ENCODE data around the gene KIR3DL1. TPM values are rescaled to one million over a fixed set of nuclear protein-coding genes. Genes with fewer than 3 reads are reported as not detected.
"Not testable (repeated sequence)": the region's sequence is repeated elsewhere in the genome, so short reads cannot be mapped to it uniquely, and the experiment has no call there.

Gene KIR3DL1
- total RNA-seq = not detected

DNA sequence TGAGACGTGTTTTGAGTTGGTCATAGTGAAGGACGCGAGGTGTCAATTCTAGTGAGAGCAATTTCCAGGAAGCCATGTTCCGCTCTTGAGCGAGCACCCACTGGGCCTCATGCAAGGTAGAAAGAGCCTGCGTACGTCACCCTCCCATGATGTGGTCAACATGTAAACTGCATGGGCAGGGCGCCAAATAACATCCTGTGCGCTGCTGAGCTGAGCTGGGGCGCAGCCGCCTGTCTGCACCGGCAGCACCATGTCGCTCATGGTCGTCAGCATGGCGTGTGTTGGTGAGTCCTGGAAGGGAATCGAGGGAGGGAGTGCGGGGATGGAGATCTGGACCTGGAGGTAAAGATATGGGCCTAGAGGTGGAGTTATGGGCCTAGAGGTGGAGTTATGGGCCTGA lies at the start of gene KIR3DL1:
KIR3DL1 (plus strand) TSS at position 218 of the 400 bp plus-strand sequence.
- not testable (repeated sequence) for DNase-seq (ENCODE audit: low spot score)

DNA sequence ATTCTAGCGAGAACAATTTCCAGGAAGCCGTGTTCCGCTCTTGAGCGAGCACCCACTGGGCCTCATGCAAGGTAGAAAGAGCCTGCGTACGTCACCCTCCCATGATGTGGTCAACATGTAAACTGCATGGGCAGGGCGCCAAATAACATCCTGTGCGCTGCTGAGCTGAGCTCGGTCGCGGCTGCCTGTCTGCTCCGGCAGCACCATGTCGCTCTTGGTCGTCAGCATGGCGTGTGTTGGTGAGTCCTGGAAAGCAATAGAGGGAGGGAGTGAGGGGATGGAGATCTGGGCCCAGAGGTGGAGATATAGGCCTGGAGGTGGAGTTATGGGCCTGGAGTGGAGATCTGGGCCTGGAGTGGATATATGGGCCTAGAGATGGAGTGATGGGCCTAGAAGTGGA lies 46.6 kb upstream of the KIR3DL1 start, which contains the start of gene KIR2DL1:
KIR2DL1 (plus strand) TSS at position 148 of the 400 bp plus-strand sequence; CDS start at position 206, 58 bp downstream.
- not testable (repeated sequence) for DNase-seq (ENCODE audit: low spot score)

DNA sequence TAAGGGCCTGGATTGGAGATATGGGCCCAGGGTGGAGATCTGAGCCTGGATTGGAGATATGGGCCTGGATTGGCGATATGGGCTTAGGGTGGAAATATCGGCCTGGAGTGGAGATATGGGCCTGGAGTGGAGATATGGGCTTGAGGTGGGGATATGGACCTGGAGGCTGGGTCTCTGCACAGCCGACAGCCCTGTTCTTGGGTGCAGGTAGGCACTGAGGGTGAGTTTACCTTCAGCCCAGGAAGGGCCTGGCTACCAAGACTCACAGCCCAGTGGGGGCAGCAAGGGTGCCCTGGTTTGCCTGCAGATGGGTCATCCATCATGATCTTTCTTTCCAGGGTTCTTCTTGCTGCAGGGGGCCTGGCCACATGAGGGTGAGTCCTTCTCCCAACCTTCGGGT lies 45.8 kb upstream of the KIR3DL1 start:
- not testable (repeated sequence) for DNase-seq (ENCODE audit: low spot score)

DNA sequence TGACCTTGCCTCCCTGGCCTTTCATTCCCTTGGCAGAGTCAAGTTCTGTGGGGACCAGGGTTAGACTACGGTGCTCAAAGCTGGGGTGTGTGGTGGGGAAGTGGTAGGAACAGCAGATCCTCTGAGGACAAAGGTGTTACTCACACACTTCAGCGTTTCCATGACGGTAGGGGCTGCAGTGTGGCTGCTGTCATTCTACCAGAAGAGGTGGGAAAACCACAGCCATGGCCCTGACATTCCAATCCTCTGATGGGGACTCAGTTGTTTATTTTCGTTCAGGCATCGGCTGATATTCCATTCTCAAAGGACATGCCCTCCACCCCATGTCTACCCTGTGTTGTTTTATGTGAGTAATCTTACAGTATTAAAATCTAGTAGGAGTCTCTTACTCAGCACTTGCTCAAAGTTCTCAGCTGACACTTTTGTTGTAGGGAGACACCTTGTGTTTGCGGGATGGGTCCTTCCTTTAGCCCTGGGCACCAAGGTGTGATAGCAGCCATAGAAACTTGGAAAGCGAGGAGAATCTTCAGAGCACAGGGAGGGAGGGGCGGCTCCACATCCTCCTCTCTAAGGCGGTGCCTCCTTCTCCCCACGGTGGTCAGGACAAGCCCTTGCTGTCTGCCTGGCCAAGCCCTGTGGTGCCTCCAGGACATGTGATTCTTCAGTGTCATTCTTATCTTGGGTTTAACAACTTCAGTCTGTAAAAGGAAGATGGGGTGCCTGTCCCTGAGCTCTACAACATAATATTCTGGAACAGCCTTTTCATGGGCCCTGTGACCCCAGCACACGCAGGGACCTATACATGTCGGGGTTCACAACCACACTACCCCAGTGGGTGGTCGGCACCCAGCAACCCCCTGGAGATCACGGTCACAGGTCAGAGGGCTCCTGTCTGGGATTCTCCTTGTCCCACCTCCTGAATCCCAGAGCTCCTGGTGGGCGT lies 45.0 kb upstream of the KIR3DL1 start:
- DNase-seq (ENCODE audit: low spot score) = not testable (repeated sequence)

DNA sequence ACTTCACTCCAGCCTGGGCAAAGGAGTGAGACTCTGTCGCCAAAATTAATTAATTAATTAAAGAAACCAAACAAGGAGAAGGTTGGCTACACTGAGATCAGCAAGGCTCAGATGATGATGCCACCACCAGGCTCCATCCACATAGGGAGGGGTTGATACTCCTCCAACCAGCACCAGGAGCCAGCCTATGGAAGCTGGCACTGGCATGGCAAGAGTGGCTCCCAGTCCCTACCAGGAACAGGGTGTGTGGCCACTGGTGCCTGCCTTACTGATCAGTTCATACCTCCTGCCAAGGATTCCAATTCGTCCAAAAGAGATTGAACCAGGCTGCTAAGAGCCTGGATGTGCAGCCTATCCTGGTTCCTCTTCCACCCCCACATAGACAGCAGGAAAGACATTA lies 43.6 kb upstream of the KIR3DL1 start:
- not testable (repeated sequence) for DNase-seq (ENCODE audit: low spot score)

DNA sequence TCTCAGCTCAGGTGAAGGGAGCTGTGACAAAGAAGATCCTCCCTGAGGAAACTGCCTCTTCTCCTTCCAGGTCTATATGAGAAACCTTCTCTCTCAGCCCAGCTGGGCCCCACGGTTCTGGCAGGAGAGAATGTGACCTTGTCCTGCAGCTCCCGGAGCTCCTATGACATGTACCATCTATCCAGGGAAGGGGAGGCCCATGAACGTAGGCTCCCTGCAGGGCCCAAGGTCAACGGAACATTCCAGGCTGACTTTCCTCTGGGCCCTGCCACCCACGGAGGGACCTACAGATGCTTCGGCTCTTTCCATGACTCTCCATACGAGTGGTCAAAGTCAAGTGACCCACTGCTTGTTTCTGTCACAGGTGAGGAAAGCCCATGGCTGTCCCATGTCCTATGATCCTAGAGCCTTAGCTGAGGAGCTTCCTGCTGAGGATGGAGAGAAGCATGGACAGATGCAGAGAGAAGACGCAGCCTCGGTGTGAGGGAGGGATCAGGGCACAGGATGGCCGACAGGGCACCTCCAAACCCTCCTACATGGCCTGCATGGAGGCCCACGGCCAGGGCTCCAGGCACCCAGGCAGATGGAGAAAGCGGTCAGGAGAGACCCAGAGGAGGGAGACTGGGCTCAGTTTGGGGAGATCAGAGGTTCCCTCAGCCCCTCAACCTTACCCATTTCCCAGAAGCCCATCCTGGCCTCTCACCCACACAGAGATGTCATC lies 41.0 kb upstream of the KIR3DL1 start:
- not testable (repeated sequence) for DNase-seq (ENCODE audit: low spot score)

DNA sequence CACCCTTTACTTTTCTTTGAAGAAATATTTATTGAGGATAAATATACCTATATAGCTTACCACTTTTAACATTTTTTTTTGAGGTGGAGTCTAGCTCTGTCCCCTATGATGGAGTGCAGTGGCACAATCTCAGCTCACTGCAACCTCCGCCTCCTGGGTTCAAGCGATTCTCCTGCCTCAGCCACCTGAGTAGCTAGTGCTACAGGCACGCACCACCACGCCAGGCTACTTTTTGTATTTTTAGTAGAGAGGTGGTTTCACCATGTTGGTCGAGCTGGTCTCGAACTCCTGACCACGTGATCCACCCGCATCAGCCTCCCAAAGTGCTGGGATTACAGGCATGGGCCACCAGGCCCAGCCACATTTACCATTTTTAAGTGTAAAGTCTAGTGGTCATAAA lies 40.4 kb upstream of the KIR3DL1 start:
- DNase-seq (ENCODE audit: low spot score) = not testable (repeated sequence)

DNA sequence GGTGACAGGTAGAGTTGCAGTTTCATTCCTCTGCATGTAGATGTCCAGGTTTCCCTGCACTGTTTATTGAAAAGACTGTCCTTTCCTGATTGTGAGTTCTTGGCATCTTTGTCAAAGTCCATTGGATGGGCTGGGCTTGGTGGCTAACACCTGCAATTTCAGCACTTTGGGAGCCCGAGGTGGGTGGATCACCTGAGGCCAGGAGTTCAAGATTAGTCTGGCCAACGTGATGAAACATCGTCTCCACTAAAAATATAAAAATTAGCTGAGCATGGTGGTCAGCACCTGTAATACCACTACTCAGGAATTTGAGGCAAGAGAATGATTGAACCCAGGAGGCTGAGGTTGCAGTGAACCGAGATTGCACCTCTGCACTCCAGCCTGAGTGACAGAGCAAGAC lies 38.4 kb upstream of the KIR3DL1 start:
- DNase-seq (ENCODE audit: low spot score) = not testable (repeated sequence)

DNA sequence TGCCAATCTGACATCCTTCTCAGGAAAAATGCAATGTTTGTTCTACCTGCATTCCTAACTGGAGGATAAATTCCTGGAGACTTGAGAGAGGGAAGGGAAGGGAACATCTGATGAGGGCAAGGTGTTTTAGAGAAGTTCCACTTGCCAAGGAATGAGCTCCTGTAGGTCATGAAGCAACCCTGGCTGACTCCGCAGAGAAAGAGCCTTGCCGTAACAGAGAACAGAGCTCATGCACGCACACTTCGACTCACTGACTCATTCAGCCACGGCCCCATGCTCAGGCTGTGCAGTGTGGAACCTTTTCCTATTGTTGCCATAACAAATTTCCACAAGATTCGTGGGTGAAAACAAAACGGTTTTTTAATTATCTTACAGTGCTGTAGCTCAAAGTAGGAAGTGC lies 37.4 kb upstream of the KIR3DL1 start:
- not testable (repeated sequence) for DNase-seq (ENCODE audit: low spot score)

DNA sequence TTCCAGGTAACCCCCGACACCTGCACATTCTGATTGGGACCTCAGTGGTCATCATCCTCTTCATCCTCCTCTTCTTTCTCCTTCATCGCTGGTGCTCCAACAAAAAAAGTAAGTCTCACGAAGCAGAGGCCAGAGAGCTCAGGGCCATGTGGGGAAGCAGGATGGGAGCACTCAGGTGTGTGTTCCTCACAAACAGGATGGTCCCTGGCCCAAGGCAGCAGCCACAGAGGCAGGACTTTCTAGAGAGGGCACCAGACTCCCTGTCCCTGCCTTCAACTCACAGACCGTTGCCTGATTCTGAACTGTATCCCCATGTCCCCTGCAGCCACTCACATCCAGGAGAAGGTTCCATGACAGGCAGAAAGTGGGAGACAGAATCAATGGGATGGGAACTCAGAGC lies 33.4 kb upstream of the KIR3DL1 start:
- DNase-seq (ENCODE audit: low spot score) = not testable (repeated sequence)

DNA sequence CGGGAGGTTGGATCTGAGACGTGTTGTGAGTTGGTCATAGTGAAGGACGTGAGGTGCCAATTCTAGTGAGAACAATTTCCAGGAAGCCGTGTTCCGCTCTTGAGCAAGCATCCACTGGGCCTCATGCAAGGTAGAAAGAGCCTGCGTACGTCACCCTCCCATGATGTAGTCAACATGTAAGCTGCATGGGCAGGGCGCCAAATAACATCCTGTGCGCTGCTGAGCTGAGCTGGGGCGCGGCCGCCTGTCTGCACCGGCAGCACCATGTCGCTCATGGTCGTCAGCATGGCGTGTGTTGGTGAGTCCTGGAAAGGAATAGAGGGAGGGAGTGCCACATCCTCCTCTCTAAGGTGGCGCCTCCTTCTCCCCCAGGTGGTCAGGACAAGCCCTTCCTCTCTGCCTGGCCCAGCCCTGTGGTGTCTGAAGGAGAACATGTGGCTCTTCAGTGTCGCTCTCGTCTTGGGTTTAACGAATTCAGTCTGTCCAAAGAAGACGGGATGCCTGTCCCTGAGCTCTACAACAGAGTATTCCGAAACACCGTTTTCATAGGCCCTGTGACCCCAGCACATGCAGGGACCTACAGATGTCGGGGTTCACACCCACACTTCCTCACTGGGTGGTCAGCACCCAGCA lies 30.1 kb upstream of the KIR3DL1 start:
- DNase-seq (ENCODE audit: low spot score) = not testable (repeated sequence)

DNA sequence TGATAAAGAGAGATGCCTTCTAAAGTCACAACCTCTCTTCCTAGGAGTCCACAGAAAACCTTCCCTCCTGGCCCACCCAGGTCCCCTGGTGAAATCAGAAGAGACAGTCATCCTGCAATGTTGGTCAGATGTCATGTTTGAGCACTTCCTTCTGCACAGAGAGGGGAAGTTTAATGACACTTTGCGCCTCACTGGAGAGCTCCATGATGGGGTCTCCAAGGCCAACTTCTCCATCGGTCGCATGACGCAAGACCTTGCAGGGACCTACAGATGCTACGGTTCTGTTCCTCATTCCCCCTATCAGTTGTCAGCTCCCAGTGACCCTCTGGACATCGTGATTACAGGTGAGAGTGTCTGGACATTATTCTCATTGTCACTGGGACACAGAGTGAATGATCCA lies 28.1 kb upstream of the KIR3DL1 start:
- DNase-seq (ENCODE audit: low spot score) = not testable (repeated sequence)

DNA sequence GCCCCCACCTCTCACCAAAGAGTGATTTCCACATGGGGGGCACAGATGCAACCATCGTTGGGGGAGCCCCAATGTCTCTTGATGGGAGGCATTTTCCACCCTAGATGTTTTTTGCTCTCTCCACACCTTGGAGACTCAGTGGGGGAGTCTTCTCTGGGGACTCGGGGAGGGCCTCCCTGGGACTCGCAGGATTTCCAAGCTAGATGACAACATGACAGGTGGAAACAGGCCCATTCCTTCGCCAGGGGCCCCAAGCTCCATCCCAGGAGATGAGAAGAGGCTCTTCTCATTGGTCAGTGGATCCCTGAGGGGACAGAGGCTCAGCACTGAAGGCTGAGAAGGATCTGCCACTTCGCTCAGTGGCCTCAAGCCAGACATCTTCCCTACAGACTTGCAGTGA lies 25.6 kb upstream of the KIR3DL1 start:
- no peak for DNase-seq (ENCODE audit: low spot score)

DNA sequence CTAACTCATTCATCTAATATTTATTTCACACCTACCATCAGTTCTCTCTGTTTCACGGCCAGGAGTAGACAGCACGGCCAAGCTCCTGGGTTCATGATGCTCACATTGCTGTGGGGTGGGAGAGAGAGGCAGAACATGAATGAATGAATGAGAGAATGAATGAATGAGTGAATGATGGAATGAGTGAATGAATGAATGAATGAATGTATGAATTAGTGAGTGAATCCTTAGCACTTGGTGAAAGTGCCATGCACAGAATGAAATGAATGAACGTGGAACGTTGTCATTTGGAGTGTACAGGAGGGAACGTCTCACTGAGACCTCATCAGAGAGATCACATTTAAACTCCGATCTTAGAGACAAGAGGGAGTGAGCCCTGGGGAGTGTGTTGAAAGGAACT lies 24.8 kb upstream of the KIR3DL1 start:
- no peak for DNase-seq (ENCODE audit: low spot score)

DNA sequence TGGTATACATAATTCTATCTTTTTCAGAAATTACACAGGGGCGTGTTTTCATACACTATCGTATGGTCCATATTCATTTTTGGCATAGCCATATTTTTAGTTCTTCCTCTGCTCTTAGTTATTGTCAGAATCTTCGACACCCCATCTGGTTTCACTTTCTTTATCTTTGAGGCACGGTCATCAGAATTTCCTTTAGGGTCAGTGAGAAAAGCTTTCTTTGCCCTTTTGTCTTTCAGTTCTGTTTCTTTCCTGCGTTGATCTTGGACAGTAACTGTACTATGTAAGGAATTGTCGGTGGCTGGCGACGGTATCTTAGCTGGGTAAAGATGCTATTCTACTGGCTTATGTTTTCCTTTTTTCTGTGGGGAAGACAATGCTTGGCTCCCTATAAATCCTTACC lies 23.5 kb upstream of the KIR3DL1 start:
- DNase-seq (ENCODE audit: low spot score) = no peak

DNA sequence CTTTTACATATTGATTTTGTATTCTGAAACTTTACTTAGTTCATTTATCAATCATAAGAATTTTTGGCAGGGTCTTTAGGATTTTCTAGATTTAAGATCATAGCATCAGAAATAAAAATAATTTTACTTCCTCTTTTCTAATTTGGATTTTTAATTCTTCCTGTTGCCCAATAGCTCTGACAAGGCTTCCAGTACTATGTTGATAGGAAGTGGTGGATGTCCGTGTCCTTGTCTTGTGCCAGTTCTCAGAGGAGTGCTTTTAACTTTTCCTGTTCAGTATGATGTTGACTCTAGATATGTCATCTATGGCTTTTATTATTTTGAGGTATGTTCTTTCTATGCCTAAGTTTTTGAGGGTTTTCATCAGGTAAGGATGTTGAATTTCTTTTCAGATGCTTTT lies 20.5 kb upstream of the KIR3DL1 start:
- no peak for DNase-seq (ENCODE audit: low spot score)

DNA sequence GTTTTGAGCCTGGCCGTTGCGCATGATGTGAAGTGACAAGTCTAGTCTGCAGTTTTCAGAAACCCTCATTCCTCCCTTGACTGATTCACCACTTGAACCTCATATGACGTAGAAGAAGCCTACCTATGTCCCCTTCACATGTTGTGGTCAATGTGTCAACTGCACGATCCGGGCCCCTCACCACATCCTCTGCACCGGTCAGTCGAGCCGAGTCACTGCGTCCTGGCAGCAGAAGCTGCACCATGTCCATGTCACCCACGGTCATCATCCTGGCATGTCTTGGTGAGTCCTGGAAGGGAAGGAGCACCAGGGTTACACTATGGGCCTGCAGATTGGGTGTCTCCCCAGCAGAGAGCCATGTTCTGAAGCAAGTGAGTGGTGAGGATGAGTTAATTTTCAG lies 12.9 kb upstream of the KIR3DL1 start, which contains the start of gene KIR2DL4:
KIR2DL4 (plus strand) TSS at position 201 of the 400 bp plus-strand sequence; CDS start at position 243, 42 bp downstream.
- DNase-seq (ENCODE audit: low spot score) = no peak

DNA sequence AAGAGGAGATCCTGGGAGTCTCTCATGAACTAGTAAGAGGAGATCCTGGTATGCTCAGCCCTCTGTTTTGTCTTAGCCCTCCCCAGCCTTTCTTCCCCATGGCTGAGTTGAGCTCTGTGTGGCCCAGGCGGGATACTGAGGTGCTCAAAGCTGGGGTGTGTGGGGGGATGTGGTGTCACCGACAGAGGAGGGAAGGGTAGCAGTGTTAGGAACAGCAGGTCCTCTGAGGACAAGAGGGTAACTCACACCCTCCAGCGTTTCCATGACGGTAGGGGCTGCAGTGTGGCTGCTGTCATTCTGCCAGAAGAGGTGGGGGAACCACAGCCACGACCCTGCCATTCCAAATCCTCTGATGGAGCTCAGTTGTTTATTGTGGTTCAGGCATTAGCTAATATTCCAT lies 12.2 kb upstream of the KIR3DL1 start:
- no peak for DNase-seq (ENCODE audit: low spot score)

DNA sequence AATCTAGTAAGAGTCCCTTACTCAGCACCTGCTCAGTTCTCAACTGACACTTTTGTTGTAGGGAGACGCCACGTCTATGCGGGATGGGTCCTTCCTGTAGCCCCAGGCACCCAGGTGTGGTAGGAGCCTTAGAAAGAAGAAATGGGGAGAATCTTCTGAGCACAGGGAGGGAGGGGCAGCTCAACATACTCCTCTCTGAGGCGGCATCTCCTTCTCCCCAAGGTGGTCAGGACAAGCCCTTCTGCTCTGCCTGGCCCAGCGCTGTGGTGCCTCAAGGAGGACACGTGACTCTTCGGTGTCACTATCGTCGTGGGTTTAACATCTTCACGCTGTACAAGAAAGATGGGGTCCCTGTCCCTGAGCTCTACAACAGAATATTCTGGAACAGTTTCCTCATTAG lies 11.7 kb upstream of the KIR3DL1 start:
- no peak for DNase-seq (ENCODE audit: low spot score)

DNA sequence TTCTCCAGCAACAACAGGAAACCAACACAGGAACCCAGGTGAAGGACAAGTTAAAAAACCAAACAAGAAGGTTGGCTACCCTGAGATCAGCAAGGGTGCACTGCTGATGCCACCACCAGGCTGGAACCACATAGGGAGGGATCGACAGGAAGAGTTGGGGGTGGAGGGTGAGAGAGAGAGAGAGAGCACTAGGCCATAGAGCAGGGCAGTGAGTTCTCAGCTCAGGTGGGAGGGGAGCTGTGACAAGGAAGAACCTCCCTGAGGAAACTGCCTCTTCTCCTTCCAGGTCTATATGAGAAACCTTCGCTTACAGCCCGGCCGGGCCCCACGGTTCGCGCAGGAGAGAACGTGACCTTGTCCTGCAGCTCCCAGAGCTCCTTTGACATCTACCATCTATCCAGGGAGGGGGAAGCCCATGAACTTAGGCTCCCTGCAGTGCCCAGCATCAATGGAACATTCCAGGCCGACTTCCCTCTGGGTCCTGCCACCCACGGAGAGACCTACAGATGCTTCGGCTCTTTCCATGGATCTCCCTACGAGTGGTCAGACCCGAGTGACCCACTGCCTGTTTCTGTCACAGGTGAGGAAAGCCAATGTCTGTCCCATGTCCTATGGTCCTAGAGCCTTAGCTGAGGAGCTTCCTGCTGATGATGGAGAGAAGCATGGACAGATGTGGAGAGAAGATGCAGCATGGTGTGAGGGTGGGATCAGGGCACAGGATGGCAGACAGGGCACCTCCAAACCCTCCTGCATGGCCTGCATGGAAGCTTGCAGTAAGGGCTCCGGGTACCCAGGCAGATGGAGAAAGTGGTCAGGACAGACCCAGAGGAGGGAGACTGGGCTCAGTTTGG lies 10.4 kb upstream of the KIR3DL1 start:
- DNase-seq (ENCODE audit: low spot score) = no peak

DNA sequence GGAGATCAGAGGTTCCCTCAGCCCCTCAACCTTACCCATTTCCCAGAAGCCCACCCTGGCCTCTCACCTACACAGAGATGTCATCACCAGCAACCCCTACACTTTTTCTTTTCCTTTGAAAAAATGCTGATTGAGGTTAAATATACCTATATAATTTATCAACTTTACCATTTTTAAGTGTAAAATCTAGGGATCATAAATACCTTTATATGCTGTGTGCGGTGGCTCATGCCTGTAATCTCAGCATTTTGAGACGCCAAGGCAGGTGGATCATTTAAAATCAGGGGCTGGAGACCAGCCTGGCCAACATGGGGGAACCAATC lies 9.8 kb upstream of the KIR3DL1 start:
- no peak for DNase-seq (ENCODE audit: low spot score)
